ENCODE results near the gene TTL. TPM values are rescaled to one million over a fixed set of nuclear protein-coding genes. Genes with fewer than 3 reads are reported as not detected.
"Not testable (repeated sequence)": the region's sequence is repeated elsewhere in the genome, so short reads cannot be mapped to it uniquely, and the experiment has no call there.

The TTL gene
- polyA plus RNA-seq, 1 of the 3 experiments (the other 2 are of a cell fraction), result 15.4 TPM

DNA sequence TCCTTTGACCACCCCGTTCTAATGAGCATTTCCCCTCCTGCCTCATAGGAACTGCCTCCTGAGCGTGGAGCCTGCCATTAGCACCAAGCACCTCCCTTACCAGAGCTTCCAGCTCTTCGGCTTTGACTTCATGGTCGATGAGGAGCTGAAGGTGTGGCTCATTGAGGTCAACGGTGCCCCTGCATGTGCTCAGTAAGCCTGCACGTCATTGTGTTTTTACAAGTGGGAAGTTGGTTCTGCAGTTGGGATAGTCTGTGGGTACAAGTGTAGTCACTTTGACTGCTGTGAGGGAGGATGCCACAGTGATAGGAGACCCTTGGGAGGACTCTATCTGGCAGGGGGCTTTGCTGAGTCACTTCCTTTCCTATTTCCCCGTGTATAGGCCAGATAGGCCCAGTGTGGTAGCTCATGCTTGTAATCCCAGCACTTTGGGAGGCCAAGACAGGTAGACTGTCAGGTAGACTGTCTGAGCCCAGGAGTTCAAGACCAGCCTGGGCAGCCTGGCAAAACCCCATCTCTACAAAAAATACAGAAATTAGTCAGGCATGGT lies 38.4 kb downstream of the TTL start:
- ChIA-PET CTCF (no interaction called here), POLR2A (no interaction called here)
- H3K4me1 ChIP-seq (ENCODE audit: control insufficient read depth in 1 of 2, insufficient read depth in 2 of 2, low read depth in 1 of 2, low read length in 1 of 2), result no peaks in the 10 kb centered on the region
- H3K4me3 ChIP-seq (ENCODE audit: low read depth in 2 of 2, low read length in 1 of 2), result no peak overlapping the region
- H3K79me2 ChIP-seq (ENCODE audit: insufficient read depth), result peaks cover 17% of the 10 kb centered on the region
- no peak overlapping the region for H3K9ac ChIP-seq
- no peak for TF ChIP-seq FOSL2 (IDR thresholded peaks at IDR 0.05; ENCODE audit: borderline replicate concordance, low read depth)
- H3K27me3 ChIP-seq (ENCODE audit: insufficient read depth), result no peaks in the 10 kb centered on the region
- no peak for DNase-seq
- no peaks in the 10 kb centered on the region for H4K20me1 ChIP-seq (ENCODE audit: insufficient read depth)
- H2AFZ ChIP-seq (ENCODE audit: low read depth), result no peak overlapping the region
- no peak overlapping the region for H3K4me2 ChIP-seq
- peaks cover 6% of the 10 kb centered on the region for H3F3A ChIP-seq (replicated peaks; ENCODE audit: insufficient read depth)
- H3K27ac ChIP-seq (ENCODE audit: low read depth in 2 of 2, low read length in 1 of 2), result no peak overlapping the region
- H3K9me3 ChIP-seq, result no peaks in the 10 kb centered on the region
- peaks cover 30 to 49% of the 10 kb centered on the region in 2 experiments for H3K36me3 ChIP-seq (replicated peaks in 1 of 2; ENCODE audit: control insufficient read depth in 1 of 2, insufficient read depth in 2 of 2, low read length in 1 of 2)
- H3K9me2 ChIP-seq, result no peaks in the 10 kb centered on the region
- 95% methylated on average over 7 of the region's 7 CpGs for WGBS (ENCODE audit: low lambda C conversion rate)

DNA sequence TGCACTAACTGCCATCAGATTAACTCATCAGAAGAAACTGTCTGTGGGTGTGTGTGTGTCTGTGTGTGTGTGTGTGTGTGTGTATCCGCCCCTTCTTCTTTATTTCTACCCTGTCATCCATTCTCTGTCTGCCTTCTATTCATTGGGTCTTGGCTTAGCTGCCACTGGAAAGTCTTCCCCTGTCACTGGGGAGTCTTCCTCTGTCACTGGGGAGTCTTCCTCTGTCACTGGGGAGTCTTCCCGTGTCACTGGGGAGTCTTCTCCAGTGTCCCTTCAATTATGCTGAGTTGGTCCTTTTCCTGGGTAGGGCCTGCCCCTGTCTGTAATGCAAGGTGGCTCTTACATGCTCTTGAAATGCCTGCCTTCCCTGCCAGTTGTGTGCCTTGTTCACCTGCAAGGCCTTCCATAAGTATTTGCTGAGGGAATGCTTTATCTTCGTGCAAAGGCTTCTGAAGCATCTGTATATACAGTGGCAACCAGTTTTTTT lies 41.4 kb downstream of the TTL start:
- H3K9me2 ChIP-seq, result no peaks in the 10 kb centered on the region
- no peaks in the 10 kb centered on the region for H3K27me3 ChIP-seq (ENCODE audit: insufficient read depth)
- no peaks in the 10 kb centered on the region for H3K4me1 ChIP-seq (ENCODE audit: control insufficient read depth in 1 of 2, insufficient read depth in 2 of 2, low read depth in 1 of 2, low read length in 1 of 2)
- peaks cover 29 to 39% of the 10 kb centered on the region in 2 experiments for H3K36me3 ChIP-seq (replicated peaks in 1 of 2; ENCODE audit: control insufficient read depth in 1 of 2, insufficient read depth in 2 of 2, low read length in 1 of 2)
- H3K9me3 ChIP-seq, result no peaks in the 10 kb centered on the region
- 98% methylated on average over 3 of the region's 3 CpGs for WGBS (ENCODE audit: low lambda C conversion rate)
- ChIA-PET POLR2A (no interaction called here), CTCF (no interaction called here)
- H3K27ac ChIP-seq (ENCODE audit: low read depth in 2 of 2, low read length in 1 of 2), result no peak overlapping the region
- peaks cover 22% of the 10 kb centered on the region for H3K79me2 ChIP-seq (ENCODE audit: insufficient read depth)
- no peak for DNase-seq
- no peaks in the 10 kb centered on the region for H4K20me1 ChIP-seq (ENCODE audit: insufficient read depth)
- H3K9ac ChIP-seq, result no peak overlapping the region
- peaks cover 5% of the 10 kb centered on the region for H3F3A ChIP-seq (replicated peaks; ENCODE audit: insufficient read depth)
- H2AFZ ChIP-seq (ENCODE audit: low read depth), result no peak overlapping the region
- no peak overlapping the region for H3K4me3 ChIP-seq (ENCODE audit: low read depth in 2 of 2, low read length in 1 of 2)
- TF ChIP-seq TAF1 (IDR thresholded peaks at IDR 0.05; ENCODE audit: borderline replicate concordance, low read depth, low read length) (no peak), MXI1 (IDR thresholded peaks at IDR 0.05; ENCODE audit: low read depth, low read length) (no peak), SMC3 (IDR thresholded peaks at IDR 0.05; ENCODE audit: low read depth, low read length) (no peak), RXRA (IDR thresholded peaks at IDR 0.05; ENCODE audit: borderline replicate concordance, low read depth) (no peak), YY1 (IDR thresholded peaks at IDR 0.05; ENCODE audit: low read depth) (no peak), NFIC (IDR thresholded peaks at IDR 0.05; ENCODE audit: borderline replicate concordance) (no peak), TEAD4 (IDR thresholded peaks at IDR 0.05; ENCODE audit: borderline replicate concordance, insufficient read depth) (no peak), SIN3A (IDR thresholded peaks at IDR 0.05; ENCODE audit: borderline replicate concordance, low read depth, low read length) (no peak)
- TF ChIP-seq, protein P1, sequence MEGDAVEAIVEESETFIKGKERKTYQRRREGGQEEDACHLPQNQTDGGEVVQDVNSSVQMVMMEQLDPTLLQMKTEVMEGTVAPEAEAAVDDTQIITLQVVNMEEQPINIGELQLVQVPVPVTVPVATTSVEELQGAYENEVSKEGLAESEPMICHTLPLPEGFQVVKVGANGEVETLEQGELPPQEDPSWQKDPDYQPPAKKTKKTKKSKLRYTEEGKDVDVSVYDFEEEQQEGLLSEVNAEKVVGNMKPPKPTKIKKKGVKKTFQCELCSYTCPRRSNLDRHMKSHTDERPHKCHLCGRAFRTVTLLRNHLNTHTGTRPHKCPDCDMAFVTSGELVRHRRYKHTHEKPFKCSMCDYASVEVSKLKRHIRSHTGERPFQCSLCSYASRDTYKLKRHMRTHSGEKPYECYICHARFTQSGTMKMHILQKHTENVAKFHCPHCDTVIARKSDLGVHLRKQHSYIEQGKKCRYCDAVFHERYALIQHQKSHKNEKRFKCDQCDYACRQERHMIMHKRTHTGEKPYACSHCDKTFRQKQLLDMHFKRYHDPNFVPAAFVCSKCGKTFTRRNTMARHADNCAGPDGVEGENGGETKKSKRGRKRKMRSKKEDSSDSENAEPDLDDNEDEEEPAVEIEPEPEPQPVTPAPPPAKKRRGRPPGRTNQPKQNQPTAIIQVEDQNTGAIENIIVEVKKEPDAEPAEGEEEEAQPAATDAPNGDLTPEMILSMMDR (IDR thresholded peaks at IDR 0.05), result no peak
- TF ChIP-seq, protein P2, sequence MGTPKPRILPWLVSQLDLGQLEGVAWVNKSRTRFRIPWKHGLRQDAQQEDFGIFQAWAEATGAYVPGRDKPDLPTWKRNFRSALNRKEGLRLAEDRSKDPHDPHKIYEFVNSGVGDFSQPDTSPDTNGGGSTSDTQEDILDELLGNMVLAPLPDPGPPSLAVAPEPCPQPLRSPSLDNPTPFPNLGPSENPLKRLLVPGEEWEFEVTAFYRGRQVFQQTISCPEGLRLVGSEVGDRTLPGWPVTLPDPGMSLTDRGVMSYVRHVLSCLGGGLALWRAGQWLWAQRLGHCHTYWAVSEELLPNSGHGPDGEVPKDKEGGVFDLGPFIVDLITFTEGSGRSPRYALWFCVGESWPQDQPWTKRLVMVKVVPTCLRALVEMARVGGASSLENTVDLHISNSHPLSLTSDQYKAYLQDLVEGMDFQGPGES (IDR thresholded peaks at IDR 0.05; ENCODE audit: low read depth, low read length), result no peak
- H3K4me2 ChIP-seq, result no peak overlapping the region

DNA sequence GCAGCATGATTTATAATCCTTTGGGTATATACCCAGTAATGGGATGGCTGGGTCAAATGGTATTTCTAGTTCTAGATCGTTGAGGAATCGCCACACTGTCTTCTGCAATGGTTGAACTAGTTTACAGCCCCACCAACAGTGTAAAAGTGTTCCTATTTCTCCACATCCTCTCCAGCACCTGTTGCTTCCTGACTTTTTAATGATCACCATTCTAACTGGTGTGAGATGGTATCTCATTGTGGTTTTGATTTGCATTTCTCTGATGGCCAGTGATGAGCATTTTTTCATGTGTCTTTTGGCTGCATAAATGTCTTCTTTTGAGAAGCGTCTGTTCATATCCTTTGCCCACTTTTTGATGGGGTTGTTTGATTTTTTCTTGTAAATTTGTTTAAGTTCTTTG lies 42.3 kb downstream of the TTL start:
- H3K9me3 ChIP-seq; H3K9ac ChIP-seq; DNase-seq; CTCF ChIA-PET; H3K4me1 ChIP-seq (ENCODE audit: control insufficient read depth in 1 of 2, insufficient read depth in 2 of 2, low read depth in 1 of 2, low read length in 1 of 2); H4K20me1 ChIP-seq (ENCODE audit: insufficient read depth); H2AFZ ChIP-seq (ENCODE audit: low read depth); H3K27ac ChIP-seq (ENCODE audit: low read depth in 2 of 2, low read length in 1 of 2); H3K27me3 ChIP-seq (ENCODE audit: insufficient read depth); H3K4me2 ChIP-seq; H3K9me2 ChIP-seq; POLR2A ChIA-PET; H3K4me3 ChIP-seq (ENCODE audit: low read depth in 2 of 2, low read length in 1 of 2); H3F3A ChIP-seq (replicated peaks; ENCODE audit: insufficient read depth): not testable (repeated sequence)
- Histone ChIP-seq H3K79me2 (ENCODE audit: insufficient read depth) (peaks cover 22% of the 10 kb centered on the region), H3K36me3 (replicated peaks in 1 of 2; ENCODE audit: control insufficient read depth in 1 of 2, insufficient read depth in 2 of 2, low read length in 1 of 2) (peaks cover 33 to 35% of the 10 kb centered on the region in 2 experiments)
- WGBS (ENCODE audit: low lambda C conversion rate), result 95% methylated on average over 3 of the region's 3 CpGs

Measured in SK-N-SH (cell line).